DND-41 (cell line): ENCODE data around the gene PPID.

Experiments used
- CTCF ChIP-seq: IDR thresholded peaks from 2 replicates; pipeline ENCODE4 v1.5.1; 2012; ENCODE audit warnings: borderline replicate concordance, low read length, moderate library complexity, mild to moderate bottlenecking; ENCODE audit not compliant: poor library complexity, severe bottlenecking; ENCODE audit errors: extremely low read depth
- EZH2 ChIP-seq: IDR thresholded peaks from 3 replicates; pipeline ENCODE4 v1.6.1; 2012; ENCODE audit warnings: borderline replicate concordance, low read depth, mild to moderate bottlenecking, moderate library complexity, low read length, inconsistent platforms; ENCODE audit not compliant: severe bottlenecking

- no peak for TF ChIP-seq CTCF
- no peak for TF ChIP-seq EZH2
Measured at GRCh38 chr4:158664806-158665205, 58.4 kb downstream of the PPID start.
